Retina (tissue), 1 donor: ENCODE data around the gene APBA2.

Experiments used
- DNase-seq: peaks from one replicate; pipeline ENCODE4 v3.0.0-alpha.2; 2016

The APBA2 gene

GRCh38 chr15:28961391-28961790 lies 75.6 kb downstream of the APBA2 start:
- no peak for DNase-seq

DNA sequence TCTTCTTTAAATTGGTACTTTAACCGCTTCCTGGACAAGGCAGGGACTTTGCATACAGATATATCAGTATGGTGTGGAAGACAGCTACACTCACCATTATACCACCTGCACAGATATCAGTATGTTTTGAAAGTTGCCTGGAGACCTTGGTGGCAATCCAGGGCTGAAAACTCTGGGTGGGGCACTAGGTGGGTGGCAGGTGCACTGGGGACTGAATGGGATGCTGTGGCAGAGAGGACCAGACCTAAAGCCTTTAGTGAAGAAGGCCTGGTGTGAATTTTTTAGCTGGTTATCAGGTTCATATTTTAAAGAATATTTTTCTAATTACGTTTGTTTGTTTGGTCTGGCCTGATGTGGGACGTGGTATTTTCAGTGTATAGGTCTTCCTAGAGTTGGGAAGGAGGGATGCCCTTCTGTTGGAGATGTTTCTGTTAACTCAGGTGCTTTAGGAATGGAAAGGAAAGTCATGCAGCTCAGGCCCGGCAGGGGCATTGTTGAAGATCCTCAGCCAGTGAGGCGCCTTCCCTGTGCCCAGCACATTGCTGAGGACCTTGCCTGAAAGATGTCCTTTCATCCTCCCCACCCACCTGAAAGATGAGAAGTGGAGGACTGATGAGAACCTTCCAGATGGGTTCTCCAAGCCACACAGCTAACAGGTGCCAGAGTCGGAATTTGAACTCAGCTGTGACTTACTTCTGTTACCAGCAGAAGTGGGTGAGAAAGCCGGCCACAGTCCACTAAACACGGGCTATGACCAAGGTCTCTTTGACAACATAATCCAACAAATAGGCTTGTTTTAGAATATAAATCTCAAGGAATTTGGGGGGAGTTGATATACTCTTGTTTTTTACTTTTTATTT lies 77.3 kb downstream of the APBA2 start:
- DNase-seq = no peak

DNA sequence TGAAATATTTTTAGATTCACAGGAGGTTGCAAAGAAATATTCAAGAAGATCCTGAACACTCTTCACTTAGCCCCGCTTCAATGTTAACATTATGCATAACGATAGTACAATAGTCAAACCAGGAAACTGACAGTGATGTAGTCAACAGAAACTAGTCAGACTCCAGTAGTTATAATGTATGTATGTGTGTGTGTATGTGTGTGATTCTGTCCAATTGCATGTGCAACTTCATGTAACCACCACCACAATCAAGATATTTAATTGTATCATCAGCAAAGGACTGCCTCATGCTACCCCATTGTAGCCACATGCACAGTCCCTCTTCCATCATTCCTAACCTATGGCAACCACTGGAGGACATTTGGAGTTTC lies 77.9 kb downstream of the APBA2 start:
- no peak for DNase-seq

DNA sequence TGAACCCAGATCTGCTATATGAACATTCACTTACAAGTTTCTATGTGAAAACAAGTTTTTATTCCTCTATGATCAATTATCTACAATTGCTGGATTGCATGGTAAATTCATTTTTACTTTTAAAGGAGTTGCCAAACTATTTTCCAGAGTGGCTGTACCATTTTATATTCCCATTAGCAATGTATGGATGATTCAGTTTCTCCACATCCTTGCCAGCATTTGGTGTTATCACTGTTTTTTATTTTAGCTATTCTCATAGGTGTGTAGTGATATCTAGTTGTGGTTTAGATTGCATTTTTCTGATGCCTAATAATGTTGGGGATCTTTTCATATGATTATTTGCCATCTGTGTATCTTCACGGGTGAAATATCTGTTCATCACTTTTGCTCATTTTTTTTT lies 78.3 kb downstream of the APBA2 start:
- no peak for DNase-seq

DNA sequence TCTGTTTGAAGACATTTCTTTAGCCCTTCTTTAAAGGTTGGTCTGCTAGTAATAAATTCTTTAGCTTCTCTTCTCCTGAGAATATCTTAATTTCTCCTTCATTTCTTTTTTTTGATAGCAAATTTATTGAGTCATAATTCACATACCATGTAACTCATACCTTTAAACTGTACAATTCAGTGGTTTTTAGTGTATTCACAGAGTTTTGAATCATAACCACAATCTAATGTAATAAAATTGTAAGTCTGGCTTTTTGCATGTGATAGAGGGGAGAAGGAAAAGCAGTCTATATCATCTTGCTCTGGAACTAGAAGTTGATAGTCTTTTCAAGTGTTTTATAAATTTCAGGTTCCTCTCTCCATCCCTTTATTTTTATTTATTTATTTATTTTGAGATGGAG lies 81.3 kb downstream of the APBA2 start:
- DNase-seq = no peak

DNA sequence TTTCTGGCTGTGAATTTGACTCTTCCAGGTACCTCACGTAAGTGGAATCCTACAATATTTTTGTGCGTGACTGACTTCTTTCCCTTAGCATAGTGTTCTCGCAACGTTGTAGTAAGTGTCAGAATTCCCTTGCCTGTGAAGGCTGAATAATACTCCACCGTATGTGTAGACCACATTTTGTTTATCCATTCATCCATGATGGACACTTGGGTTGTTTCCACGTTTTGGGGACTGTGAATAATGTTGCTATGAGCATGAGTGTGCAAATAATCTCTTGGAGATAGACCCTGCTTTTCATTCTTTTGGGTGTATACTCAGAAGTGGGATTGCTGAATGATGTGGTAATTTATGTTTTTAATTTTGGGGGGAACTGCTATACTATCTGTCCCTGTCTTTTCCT lies 82.2 kb downstream of the APBA2 start:
- no peak for DNase-seq

- no peak for DNase-seq
Observed at GRCh38 chr15:28969511-28970085, 83.8 kb downstream of the APBA2 start.

- no peak for DNase-seq
Observed at GRCh38 chr15:28974142-28974541, 88.4 kb downstream of the APBA2 start.

DNA sequence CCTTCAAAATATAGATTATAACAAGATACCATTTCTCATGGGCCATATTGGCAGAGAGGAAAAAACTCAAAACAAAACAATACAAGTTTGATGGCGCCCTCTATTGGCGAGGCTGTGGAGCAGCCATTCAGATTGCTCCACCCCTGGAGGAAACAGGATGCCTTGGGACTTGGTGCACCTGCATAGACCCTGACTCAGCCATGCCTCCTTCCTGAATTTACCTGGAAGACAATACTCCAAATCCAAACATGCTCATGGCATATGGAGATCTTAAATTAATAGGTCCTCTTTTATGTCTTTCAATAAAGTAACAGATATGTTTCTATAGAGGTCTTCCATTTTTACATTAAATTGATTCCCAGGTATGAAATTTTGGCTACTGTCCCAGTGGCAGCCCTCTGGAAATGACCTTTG lies 90.0 kb downstream of the APBA2 start:
- no peak for DNase-seq

GRCh38 chr15:28977377-28978010 lies 91.7 kb downstream of the APBA2 start:
- DNase-seq = no peak

- no peak for DNase-seq
Observed at GRCh38 chr15:28978011-28978378, 92.2 kb downstream of the APBA2 start.

GRCh38 chr15:28978661-28979060 lies 92.9 kb downstream of the APBA2 start:
- no peak for DNase-seq

DNA sequence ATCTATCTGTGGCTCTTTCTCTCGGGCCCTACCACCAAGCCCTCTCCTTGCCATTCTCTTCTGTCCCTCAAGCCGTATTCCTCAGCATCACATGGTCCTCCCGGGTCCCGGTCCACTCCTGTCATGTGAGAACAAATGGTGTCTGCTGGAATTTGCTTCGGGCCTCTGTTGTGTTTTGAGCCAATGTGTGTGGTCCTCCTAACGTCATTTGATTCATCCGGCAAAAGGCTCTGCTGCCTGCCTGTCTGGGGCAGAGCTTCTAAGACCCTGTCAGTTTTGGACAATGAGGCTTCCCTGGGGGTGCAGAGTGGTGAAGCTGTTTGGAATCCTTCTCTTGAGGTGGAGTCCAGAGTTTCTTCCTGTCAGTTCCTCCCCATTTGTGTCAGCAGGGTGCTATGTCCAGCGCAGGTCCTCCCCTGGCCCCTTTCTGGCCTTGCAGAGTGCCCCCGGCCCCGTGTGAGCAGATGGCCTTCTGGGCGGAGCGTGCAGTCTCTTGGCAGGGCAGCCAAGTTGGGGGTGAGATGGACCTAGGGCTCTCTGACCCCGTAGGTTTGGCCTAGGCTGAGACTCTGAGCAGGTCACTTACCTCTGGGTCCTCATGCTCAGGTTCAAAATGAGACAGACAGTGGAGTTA lies 93.6 kb downstream of the APBA2 start:
- peak; percentile 70 for DNase-seq

GRCh38 chr15:28980709-28981350 lies 95.1 kb downstream of the APBA2 start:
- DNase-seq = no peak

DNA sequence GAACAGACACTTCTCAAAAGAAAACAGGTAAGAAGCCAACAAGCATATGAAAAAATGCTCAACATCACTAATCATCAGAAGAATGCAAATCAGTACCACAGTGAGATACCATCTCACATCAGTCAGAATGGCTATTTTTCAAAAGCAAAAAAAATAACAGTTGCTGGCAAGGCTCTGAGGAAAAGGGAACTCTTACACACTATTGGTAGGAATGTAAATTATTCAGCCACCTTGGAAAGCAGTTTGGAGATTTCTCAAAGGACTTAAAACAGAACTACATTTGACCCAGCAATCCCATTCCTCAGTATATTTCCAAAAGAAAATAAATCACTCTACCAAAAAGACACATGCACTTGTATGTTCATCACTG lies 95.6 kb downstream of the APBA2 start:
- no peak for DNase-seq

- no peak for DNase-seq
Observed at GRCh38 chr15:28981921-28982320, 96.1 kb downstream of the APBA2 start.

- no peak for DNase-seq
Observed at GRCh38 chr15:28982886-28983285, 97.1 kb downstream of the APBA2 start.

DNA sequence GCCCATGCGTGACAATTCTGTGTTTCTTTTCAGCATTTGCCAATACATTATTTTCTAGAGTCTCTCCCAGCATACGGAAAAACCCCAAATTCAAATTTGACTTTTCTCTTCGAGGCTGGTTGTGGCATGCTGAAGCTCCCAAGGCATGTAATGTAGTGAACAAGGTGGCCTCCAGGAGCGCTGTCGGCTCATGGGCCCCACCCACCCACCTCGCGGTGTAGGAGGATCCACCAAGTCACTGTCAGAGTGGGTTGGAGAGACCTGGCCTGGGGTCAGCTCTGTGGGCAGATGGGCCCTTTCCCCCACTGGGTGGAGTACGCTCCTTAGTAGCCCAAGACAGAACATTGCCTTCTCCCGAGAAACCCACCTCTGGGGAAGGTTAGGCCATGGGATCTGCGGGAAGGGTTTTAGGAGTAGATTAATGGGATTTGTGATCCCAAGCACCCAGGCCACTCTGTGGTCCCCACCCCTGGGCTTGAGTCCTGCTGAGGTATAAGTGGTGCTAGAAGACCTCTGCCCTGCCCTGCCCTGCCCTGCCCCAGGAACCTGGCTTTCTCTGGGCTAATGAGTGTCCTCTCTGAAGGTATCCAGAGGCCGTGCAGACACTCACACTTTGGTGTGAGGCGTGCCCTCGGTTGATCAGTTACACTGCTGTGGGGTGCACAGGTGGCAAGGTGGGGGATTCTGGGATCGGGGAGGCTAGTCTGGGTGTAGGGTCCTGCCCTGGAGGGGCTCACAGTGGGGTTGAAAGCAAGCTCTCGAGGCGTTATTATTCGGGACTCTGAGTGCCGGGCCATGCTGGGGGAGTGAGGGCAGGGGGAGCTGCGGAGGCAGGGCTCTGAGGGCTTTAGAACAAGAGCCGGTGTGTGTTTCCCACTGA lies 97.9 kb downstream of the APBA2 start:
- DNase-seq = no peak

DNA sequence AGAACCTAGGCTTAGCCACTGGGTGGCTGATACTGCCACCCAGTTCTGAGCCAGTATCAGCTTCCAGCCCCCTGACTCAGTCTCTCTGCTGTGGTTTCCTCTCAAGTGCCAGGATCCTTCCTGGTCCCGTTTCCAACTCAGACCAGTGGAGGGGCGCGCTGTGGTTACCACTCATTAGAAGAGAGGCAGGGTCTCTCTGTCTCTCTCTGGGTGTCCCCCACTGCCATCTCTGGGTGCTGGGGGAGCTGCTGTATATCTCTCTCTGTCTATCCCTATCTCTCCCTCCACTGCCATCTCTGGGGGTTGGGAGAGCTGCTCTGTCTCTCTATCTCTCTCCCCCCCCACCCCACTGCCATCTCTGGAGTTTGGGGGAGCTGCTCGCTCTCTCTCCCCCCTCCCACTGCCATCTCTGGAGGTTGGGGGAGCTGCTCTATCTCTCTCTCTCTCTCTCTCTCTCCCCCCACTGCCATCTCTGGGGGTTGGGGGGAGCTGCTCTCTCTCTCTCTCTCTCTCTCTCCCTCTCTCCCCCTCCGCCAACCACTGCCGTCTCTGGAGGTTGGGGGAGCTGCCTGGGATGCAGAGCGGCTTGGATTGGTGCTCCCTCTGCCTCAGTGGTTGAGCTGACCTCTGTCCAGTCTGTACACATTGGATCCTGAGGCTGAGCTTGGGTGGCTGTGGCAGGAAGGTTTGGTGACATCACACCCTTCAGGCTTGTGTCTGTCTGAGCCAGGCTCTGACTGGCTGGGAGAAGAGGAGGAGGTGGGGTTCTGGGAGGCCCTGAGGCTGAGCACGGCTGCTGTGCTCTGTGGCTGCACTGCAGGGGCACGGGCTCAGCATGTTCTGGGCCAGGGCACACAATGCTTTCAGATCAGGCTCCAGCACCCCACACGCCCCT lies 98.9 kb downstream of the APBA2 start:
- DNase-seq = peak; percentile 85

DNA sequence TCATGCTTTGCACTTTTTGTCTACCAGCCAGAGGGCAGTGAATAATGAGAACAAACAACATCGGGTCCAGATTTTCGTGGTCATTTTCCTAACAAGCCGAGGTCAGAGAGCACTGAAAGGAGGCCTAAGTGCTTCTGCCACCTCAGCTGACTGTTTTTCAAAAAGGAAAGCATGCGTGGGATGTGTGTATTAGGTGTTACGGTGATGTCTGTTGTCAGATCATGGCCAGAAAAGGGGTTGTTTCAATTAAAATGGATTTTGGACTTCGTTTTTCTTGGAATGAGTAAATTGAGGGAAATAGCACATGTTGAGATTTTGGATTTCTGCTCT lies 99.5 kb downstream of the APBA2 start:
- no peak for DNase-seq

DNA sequence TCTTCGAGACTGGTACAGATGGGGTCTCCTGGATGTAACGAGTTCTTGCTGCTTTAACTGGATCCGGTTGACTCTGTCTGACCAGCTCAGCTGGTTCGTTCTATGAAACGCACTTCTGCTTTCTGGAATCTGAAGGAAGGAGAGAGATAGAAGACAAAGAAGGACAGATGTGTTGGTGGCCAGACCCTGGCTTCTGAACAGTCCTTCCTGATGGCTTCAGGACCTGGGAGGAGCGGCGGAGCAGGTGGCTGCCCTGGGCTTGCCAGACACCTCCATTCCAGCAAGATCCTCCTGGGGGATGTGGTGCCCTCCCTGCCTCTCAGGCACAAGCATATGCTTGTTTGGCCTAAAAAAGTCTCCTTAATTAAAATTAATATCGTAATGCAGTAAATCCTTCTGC lies 99.9 kb downstream of the APBA2 start:
- no peak for DNase-seq
